Testis (tissue), 3 donors: ENCODE results near the gene TOLLIP. TPM values are rescaled to one million over a fixed set of nuclear protein-coding genes. Genes with fewer than 3 reads are reported as not detected.

ENCODE experiments used
- DNase-seq: peaks from one replicate; pipeline ENCODE4 v3.0.0-alpha.2; 2019
- H3K27ac ChIP-seq, 2 donors: fragments of 200-600 bp; sonication (generic); one replicate each; pipeline ENCODE4 v1.5.1; 2019
- H3K27me3 ChIP-seq: fragments of 200-600 bp; sonication (generic); one replicate; pipeline ENCODE4 v1.5.1; 2019
- H3K36me3 ChIP-seq: fragments of 200-600 bp; sonication (generic); one replicate; pipeline ENCODE4 v1.5.1; 2017; ENCODE audit warnings: low read depth; ENCODE audit errors: missing control alignments
- H3K4me1 ChIP-seq: fragments of 200-600 bp; sonication (generic); one replicate; pipeline ENCODE4 v1.5.1; 2019
- H3K4me3 ChIP-seq, 2 donors: fragments of 200-600 bp; sonication (generic); one replicate each; pipeline ENCODE4 v1.5.1; 2017 to 2019
- H3K9me3 ChIP-seq: fragments of 200-600 bp; sonication (generic); one replicate; pipeline ENCODE4 v1.5.1; 2017
- CTCF ChIP-seq, 3 experiments: fragments of 450-650 bp in 2 of 3; fragments of 200-600 bp in 1 of 3; sonication (generic) in 1 of 3; IDR thresholded peaks; one replicate each; pipeline ENCODE4 v1.5.1; 2016 to 2019; ENCODE audit warnings: antibody characterized with exemption in 3 of 3, mild to moderate bottlenecking in 2 of 3, moderate library complexity in 1 of 3
- POLR2A ChIP-seq: fragments of 450-650 bp; IDR thresholded peaks from one replicate; pipeline ENCODE4 v1.6.1; 2017; ENCODE audit warnings: antibody characterized with exemption, mild to moderate bottlenecking, moderate library complexity
- WGBS, 2 donors: methylation state at CpG; one replicate each; pipeline ENCODE4 v1.1.5; 2018; 5-methylcytosine and 5-hydroxymethylcytosine counted together
- intact Hi-C: fragments of 100-400 bp; cut with DNase I; formaldehyde crosslinking; loops from one replicate; pipeline ENCODE4 v1.15.1; 2023; ENCODE audit warnings: low total_unique reads
- polyA plus RNA-seq: library from polyadenylated mRNA; stranded (reverse); fragments of 350-450 nt; fragmentation: Illumina TruSeq; extraction: RNeasy Lipid Tissue Mini Kit (QIAGEN cat#74804); gene quantifications from one replicate; pipeline ENCODE4 v1.2.3, GENCODE V29; 2014; ENCODE audit warnings: low read depth, low replicate concordance; ENCODE audit not compliant: insufficient read depth
- total RNA-seq, 2 donors: library from RNA; depleted of rRNA; stranded (reverse); fragments of >200 nt; gene quantifications; one replicate each; pipeline ENCODE4 v1.2.3, GENCODE V29; 2016

TOLLIP gene
- total and polyA plus RNA-seq, 3 donors from 2014 or later = 185 to 220 (median 197) TPM

GRCh38 chr11:1280116-1281035 lies 29.1 kb downstream of the TOLLIP start:
- 89 to 93% methylated on average over 43 to 46 of the region's 46 CpGs for WGBS, 2 donors

GRCh38 chr11:1279674-1280055 lies 29.8 kb downstream of the TOLLIP start:
- H3K4me3 ChIP-seq = no peak overlapping the region
- no peak for TF ChIP-seq CTCF (IDR thresholded peaks at IDR 0.05)
- TF ChIP-seq POLR2A = no peak
- no peaks in the 10 kb centered on the region for H3K27me3 ChIP-seq
- no peaks in the 10 kb centered on the region for H3K4me1 ChIP-seq
- no peak overlapping the region for H3K27ac ChIP-seq
- H3K36me3 ChIP-seq = no peaks in the 10 kb centered on the region
- H3K9me3 ChIP-seq = no peaks in the 10 kb centered on the region
- DNase-seq = no peak
- WGBS, 2 donors = 83% methylated on average over 14 of the region's 14 CpGs
- intact Hi-C loops = no loop called here

More at GRCh38 chr11:1280116-1281035, 29.1 kb downstream of the TOLLIP start:
- Histone ChIP-seq H3K4me3 (no peak overlapping the region), H3K27ac (no peak overlapping the region), H3K27me3 (no peaks in the 10 kb centered on the region), H3K9me3 (no peaks in the 10 kb centered on the region), H3K4me1 (no peaks in the 10 kb centered on the region), H3K36me3 (no peaks in the 10 kb centered on the region)
- TF ChIP-seq POLR2A (no peak), CTCF (IDR thresholded peaks at IDR 0.05) (no peak)
- intact Hi-C loops = no loop called here
- no peak for DNase-seq

- Histone ChIP-seq H3K27ac (no peak overlapping the region), H3K36me3 (no peaks in the 10 kb centered on the region), H3K9me3 (no peaks in the 10 kb centered on the region), H3K4me1 (no peaks in the 10 kb centered on the region), H3K27me3 (no peaks in the 10 kb centered on the region), H3K4me3 (no peak overlapping the region)
- TF ChIP-seq CTCF (IDR thresholded peaks at IDR 0.05) = no peak
- TF ChIP-seq POLR2A = no peak
- WGBS, 2 donors = 94 to 96% methylated on average over 30 to 40 of the region's 40 CpGs
- no peak for DNase-seq
- intact Hi-C loops = no loop called here
Measured at GRCh38 chr11:1278766-1279673, 30.4 kb downstream of the TOLLIP start.

GRCh38 chr11:1277936-1278512 lies 31.4 kb downstream of the TOLLIP start:
- no peaks in the 10 kb centered on the region for H3K36me3 ChIP-seq
- H3K9me3 ChIP-seq = no peaks in the 10 kb centered on the region
- DNase-seq = no peak
- H3K4me3 ChIP-seq = no peak overlapping the region
- no peak overlapping the region for H3K27ac ChIP-seq
- no peaks in the 10 kb centered on the region for H3K27me3 ChIP-seq
- no peak for TF ChIP-seq POLR2A
- no peak for TF ChIP-seq CTCF (IDR thresholded peaks at IDR 0.05)
- H3K4me1 ChIP-seq = no peaks in the 10 kb centered on the region
- WGBS, 2 donors = 94 to 96% methylated on average over 15 to 27 of the region's 27 CpGs
- intact Hi-C loops = no loop called here
